Neural progenitor cell (in vitro differentiated cells): ENCODE measurements around the gene DYNLRB1. TPM values are rescaled to one million over a fixed set of nuclear protein-coding genes. Genes with fewer than 3 reads are reported as not detected.

ENCODE experiments used
- DNase-seq: peaks from one replicate; pipeline ENCODE4 v3.0.0-alpha.2; 2016; ENCODE audit warnings: low spot score
- H2AFZ ChIP-seq: fragments of 200-600 bp; sonication (generic); replicated peaks from 2 replicates; pipeline ENCODE4 v1.6.1; 2016; ENCODE audit warnings: antibody characterized with exemption
- H3F3A ChIP-seq: fragments of 200-600 bp; sonication (generic); 2 replicates; pipeline ENCODE4 v1.6.1; 2016; ENCODE audit warnings: antibody characterized with exemption, low read depth
- H3K27ac ChIP-seq: fragments of 200-600 bp; sonication (generic); 2 replicates; pipeline ENCODE4 v1.5.1; 2016; ENCODE audit warnings: mild to moderate bottlenecking
- H3K27me3 ChIP-seq: fragments of 200-600 bp; sonication (generic); 2 replicates; pipeline ENCODE4 v1.6.1; 2016; ENCODE audit warnings: mild to moderate bottlenecking, moderate library complexity
- H3K36me3 ChIP-seq: fragments of 200-600 bp; sonication (generic); 2 replicates; pipeline ENCODE4 v1.5.1; 2016
- H3K4me1 ChIP-seq: fragments of 200-600 bp; sonication (generic); 2 replicates; pipeline ENCODE4 v1.6.1; 2016; ENCODE audit warnings: mixed run types
- H3K4me2 ChIP-seq: fragments of 200-600 bp; sonication (generic); 2 replicates; pipeline ENCODE4 v1.6.1; 2016
- H3K4me3 ChIP-seq: fragments of 200-600 bp; sonication (generic); 2 replicates; pipeline ENCODE4 v1.5.1; 2016
- H3K79me2 ChIP-seq: fragments of 200-600 bp; sonication (generic); 2 replicates; pipeline ENCODE4 v1.6.1; 2016; ENCODE audit warnings: low read depth
- H3K9ac ChIP-seq: fragments of 200-600 bp; sonication (generic); 2 replicates; pipeline ENCODE4 v1.6.1; 2016
- H3K9me3 ChIP-seq: fragments of 200-600 bp; sonication (generic); 2 replicates; pipeline ENCODE4 v1.5.1; 2016; ENCODE audit warnings: low read depth
- H4K20me1 ChIP-seq: fragments of 200-600 bp; sonication (generic); 2 replicates; pipeline ENCODE4 v1.6.1; 2016; ENCODE audit warnings: low read depth
- H3K27ac Mint-ChIP-seq: 3 replicates; pipeline ENCODE4 v1.8.0; 2021; ENCODE audit warnings: mixed read lengths
- H3K27me3 Mint-ChIP-seq: 2 replicates; pipeline ENCODE4 v1.8.0; 2022; ENCODE audit warnings: low read depth, mild to moderate bottlenecking, inconsistent platforms, moderate library complexity, mixed read lengths; ENCODE audit not compliant: insufficient read depth
- H3K36me3 Mint-ChIP-seq: 3 replicates; pipeline ENCODE4 v1.8.0; 2021; ENCODE audit warnings: mixed read lengths
- H3K4me1 Mint-ChIP-seq: 3 replicates; pipeline ENCODE4 v1.8.0; 2021; ENCODE audit warnings: mixed read lengths
- H3K4me3 Mint-ChIP-seq: 3 replicates; pipeline ENCODE4 v1.8.0; 2021; ENCODE audit warnings: mild to moderate bottlenecking, moderate library complexity, mixed read lengths
- H3K9me3 Mint-ChIP-seq: 3 replicates; pipeline ENCODE4 v1.8.0; 2020; ENCODE audit warnings: mixed read lengths
- EZH2 ChIP-seq: fragments of 200-600 bp; sonication (generic); IDR thresholded peaks from 2 replicates; pipeline ENCODE4 v1.6.1; 2017; ENCODE audit warnings: antibody characterized with exemption, mild to moderate bottlenecking, moderate library complexity
- EZH2phosphoT487 ChIP-seq: fragments of 200-600 bp; sonication (generic); IDR thresholded peaks from 2 replicates; pipeline ENCODE4 v1.6.1; 2017; ENCODE audit warnings: antibody characterized with exemption
- total RNA-seq: library from RNA; depleted of rRNA; stranded (reverse); fragments of >200 nt; gene quantifications from 2 replicates; pipeline ENCODE4 v1.2.3, GENCODE V29; 2015; ENCODE audit warnings: low replicate concordance
- TF ChIP-seq, protein P1 (sequence below): fragments of 200-600 bp; sonication (generic); IDR thresholded peaks from 2 replicates; pipeline ENCODE4 v1.5.1; 2017; ENCODE audit warnings: antibody characterized with exemption, mild to moderate bottlenecking

The DYNLRB1 gene
- total RNA-seq, 1 donor from 2014 or later = 73.1 TPM

- Histone ChIP-seq H3K4me3 (no peak overlapping the region), H2AFZ (no peak overlapping the region), H3K9ac (no peak overlapping the region), H3K4me1 (no peaks in the 10 kb centered on the region), H3K27me3 (no peaks in the 10 kb centered on the region), H3K79me2 (no peaks in the 10 kb centered on the region), H3K9me3 (no peaks in the 10 kb centered on the region), H3K27ac (no peak overlapping the region), H3F3A (no peaks in the 10 kb centered on the region), H4K20me1 (no peaks in the 10 kb centered on the region), H3K36me3 (no peaks in the 10 kb centered on the region), H3K4me2 (no peak overlapping the region)
- Mint-ChIP-seq H3K27ac (no peak overlapping the region), H3K27me3 (peaks cover 2% of the 10 kb centered on the region), H3K36me3 (peaks cover 22% of the 10 kb centered on the region), H3K9me3 (no peaks in the 10 kb centered on the region), H3K4me1 (peaks cover 18% of the 10 kb centered on the region), H3K4me3 (no peak overlapping the region)
- TF ChIP-seq, protein P1, sequence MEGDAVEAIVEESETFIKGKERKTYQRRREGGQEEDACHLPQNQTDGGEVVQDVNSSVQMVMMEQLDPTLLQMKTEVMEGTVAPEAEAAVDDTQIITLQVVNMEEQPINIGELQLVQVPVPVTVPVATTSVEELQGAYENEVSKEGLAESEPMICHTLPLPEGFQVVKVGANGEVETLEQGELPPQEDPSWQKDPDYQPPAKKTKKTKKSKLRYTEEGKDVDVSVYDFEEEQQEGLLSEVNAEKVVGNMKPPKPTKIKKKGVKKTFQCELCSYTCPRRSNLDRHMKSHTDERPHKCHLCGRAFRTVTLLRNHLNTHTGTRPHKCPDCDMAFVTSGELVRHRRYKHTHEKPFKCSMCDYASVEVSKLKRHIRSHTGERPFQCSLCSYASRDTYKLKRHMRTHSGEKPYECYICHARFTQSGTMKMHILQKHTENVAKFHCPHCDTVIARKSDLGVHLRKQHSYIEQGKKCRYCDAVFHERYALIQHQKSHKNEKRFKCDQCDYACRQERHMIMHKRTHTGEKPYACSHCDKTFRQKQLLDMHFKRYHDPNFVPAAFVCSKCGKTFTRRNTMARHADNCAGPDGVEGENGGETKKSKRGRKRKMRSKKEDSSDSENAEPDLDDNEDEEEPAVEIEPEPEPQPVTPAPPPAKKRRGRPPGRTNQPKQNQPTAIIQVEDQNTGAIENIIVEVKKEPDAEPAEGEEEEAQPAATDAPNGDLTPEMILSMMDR = no peak
- TF ChIP-seq EZH2 (no peak), EZH2phosphoT487 (no peak)
- DNase-seq = no peak
Observed at GRCh38 chr20:34569598-34569997, 53.4 kb downstream of the DYNLRB1 start.

DNA sequence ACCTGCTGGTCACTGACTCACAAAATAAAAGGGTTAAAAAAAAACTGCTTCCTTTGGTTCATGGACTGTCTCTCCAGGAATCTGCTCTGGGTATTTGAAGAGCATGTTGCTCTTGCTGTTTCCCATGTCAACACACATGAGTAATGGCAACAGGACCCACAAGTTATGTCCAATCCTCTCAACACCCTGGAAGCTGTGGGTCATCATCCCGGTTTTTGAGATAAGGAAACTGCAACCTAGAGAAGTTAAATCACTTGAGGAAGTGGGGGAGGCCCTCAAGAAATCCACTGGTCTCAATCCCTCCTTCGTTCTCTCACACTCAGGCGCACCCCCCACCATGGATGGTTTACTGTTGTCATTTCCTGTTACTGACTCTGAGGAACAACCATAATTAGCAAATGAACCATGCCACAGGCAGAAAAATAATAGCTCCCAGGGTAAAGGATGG is 54.7 kb downstream of the DYNLRB1 start:
- H2AFZ ChIP-seq = no peak overlapping the region
- Mint-ChIP-seq H3K27me3 (peaks cover 2% of the 10 kb centered on the region), H3K4me1 (peaks cover 17% of the 10 kb centered on the region), H3K4me3 (no peak overlapping the region), H3K36me3 (peaks cover 27% of the 10 kb centered on the region), H3K27ac (no peak overlapping the region), H3K9me3 (no peaks in the 10 kb centered on the region)
- H3F3A ChIP-seq = no peaks in the 10 kb centered on the region
- H3K4me3 ChIP-seq = no peak overlapping the region
- H3K4me2 ChIP-seq = no peak overlapping the region
- H4K20me1 ChIP-seq = no peaks in the 10 kb centered on the region
- H3K9me3 ChIP-seq = no peaks in the 10 kb centered on the region
- no peaks in the 10 kb centered on the region for H3K79me2 ChIP-seq
- H3K9ac ChIP-seq = no peak overlapping the region
- TF ChIP-seq EZH2phosphoT487 = no peak
- TF ChIP-seq, protein P1 = no peak
- no peak for TF ChIP-seq EZH2
- no peaks in the 10 kb centered on the region for H3K4me1 ChIP-seq
- no peaks in the 10 kb centered on the region for H3K36me3 ChIP-seq
- no peak overlapping the region for H3K27ac ChIP-seq
- DNase-seq = no peak
- no peaks in the 10 kb centered on the region for H3K27me3 ChIP-seq

- no peak for TF ChIP-seq EZH2phosphoT487
- TF ChIP-seq EZH2 = no peak
- Mint-ChIP-seq H3K4me3 (no peak overlapping the region), H3K27me3 (no peaks in the 10 kb centered on the region), H3K27ac (no peak overlapping the region), H3K9me3 (no peaks in the 10 kb centered on the region), H3K36me3 (peaks cover 27% of the 10 kb centered on the region), H3K4me1 (peaks cover 10% of the 10 kb centered on the region)
- Histone ChIP-seq H3K4me1 (no peaks in the 10 kb centered on the region), H3K9me3 (no peaks in the 10 kb centered on the region), H2AFZ (no peak overlapping the region), H3K27ac (no peak overlapping the region), H3K4me3 (no peak overlapping the region), H3F3A (no peaks in the 10 kb centered on the region), H3K36me3 (no peaks in the 10 kb centered on the region), H3K79me2 (no peaks in the 10 kb centered on the region), H3K4me2 (no peak overlapping the region), H3K27me3 (no peaks in the 10 kb centered on the region), H4K20me1 (no peaks in the 10 kb centered on the region), H3K9ac (no peak overlapping the region)
- no peak for DNase-seq
Observed at GRCh38 chr20:34571753-34572152, 55.5 kb downstream of the DYNLRB1 start.

DNA sequence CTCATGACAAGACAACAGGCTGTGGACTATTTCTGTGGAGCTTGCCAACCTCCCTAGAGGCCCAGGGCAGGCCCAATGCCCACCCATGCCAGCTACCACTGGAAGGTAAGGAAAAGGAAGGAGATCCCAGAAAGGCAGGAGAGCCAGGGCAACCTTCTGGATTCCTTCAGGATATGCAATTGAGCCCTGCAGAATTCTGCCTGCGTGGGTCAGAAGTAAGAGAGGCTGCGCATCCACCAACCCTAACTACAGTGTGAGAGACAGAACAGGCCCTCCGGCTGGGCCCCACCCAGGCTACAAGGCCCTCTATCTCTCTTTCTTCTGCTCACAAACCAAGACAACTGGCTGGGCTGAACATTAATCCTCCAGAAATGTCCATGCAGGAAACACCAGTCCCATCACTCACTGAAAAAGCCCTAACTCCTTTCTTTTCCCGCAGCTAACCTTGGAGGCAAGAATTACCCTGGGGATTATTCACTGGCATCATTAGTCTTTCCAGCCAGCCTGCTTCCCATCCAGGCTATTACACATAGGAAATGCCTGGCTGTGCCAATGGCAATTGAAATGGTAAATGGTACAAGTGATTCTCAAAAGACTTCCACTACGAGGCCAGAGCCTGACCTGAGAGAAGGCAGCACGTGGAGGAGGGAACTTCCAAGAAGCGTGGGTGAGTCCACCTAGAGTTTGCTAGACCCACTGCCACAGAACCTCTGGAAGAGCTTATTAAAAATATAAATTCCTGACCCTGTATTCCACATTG is 57.5 kb downstream of the DYNLRB1 start:
- no peaks in the 10 kb centered on the region for H3K27me3 Mint-ChIP-seq
- no peak overlapping the region for H3K27ac Mint-ChIP-seq
- no peak for TF ChIP-seq EZH2
- TF ChIP-seq EZH2phosphoT487 = no peak
- TF ChIP-seq, protein P1 = no peak
- Histone ChIP-seq H3K4me3 (no peak overlapping the region), H4K20me1 (no peaks in the 10 kb centered on the region), H2AFZ (no peak overlapping the region), H3K79me2 (no peaks in the 10 kb centered on the region), H3K4me1 (no peaks in the 10 kb centered on the region), H3K36me3 (no peaks in the 10 kb centered on the region), H3K27ac (no peak overlapping the region), H3K9ac (no peak overlapping the region), H3F3A (no peaks in the 10 kb centered on the region), H3K27me3 (no peaks in the 10 kb centered on the region), H3K9me3 (no peaks in the 10 kb centered on the region), H3K4me2 (no peak overlapping the region)
- peaks cover 27% of the 10 kb centered on the region for H3K36me3 Mint-ChIP-seq
- no peak for DNase-seq
- H3K4me1 Mint-ChIP-seq = no peaks in the 10 kb centered on the region
- H3K4me3 Mint-ChIP-seq = no peak overlapping the region
- no peaks in the 10 kb centered on the region for H3K9me3 Mint-ChIP-seq
